ENCODE measurements around the gene MARS2. TPM values are rescaled to one million over a fixed set of nuclear protein-coding genes. Genes with fewer than 3 reads are reported as not detected.

MARS2 gene
- total RNA-seq, 1 donor = 3.3 TPM

- H3K4me2 ChIP-seq (ENCODE audit: insufficient read depth, low read length) = peak overlapping the region; percentile 95
- no peaks in the 10 kb centered on the region for H3K9me3 ChIP-seq (ENCODE audit: low read depth, low read length)
- DNase-seq (ENCODE audit: insufficient read length, low spot score, missing footprints) = no peak
- no peak overlapping the region for H3K27ac ChIP-seq (ENCODE audit: low read depth, low read length)
- peak overlapping the region; percentile 71 for H2AFZ ChIP-seq (ENCODE audit: low read length)
- H4K20me1 ChIP-seq (ENCODE audit: insufficient read depth, low read length) = no peaks in the 10 kb centered on the region
- peak overlapping the region; percentile 31 for H3K4me3 ChIP-seq (ENCODE audit: insufficient read depth, low read length)
- no peaks in the 10 kb centered on the region for H3K79me2 ChIP-seq (ENCODE audit: insufficient read depth, low read length)
- peaks cover 3% of the 10 kb centered on the region for H3K4me1 ChIP-seq (ENCODE audit: insufficient read depth, low read length)
- no peaks in the 10 kb centered on the region for H3K27me3 ChIP-seq (ENCODE audit: insufficient read depth, low read length)
- no peak for TF ChIP-seq CTCF (IDR thresholded peaks at IDR 0.05; ENCODE audit: extremely low read depth, low read depth, low read length)
- H3K36me3 ChIP-seq (ENCODE audit: insufficient read depth, low read length) = no peaks in the 10 kb centered on the region
Observed at GRCh38 chr2:197673606-197674005, 31.6 kb upstream of the MARS2 start.

- Histone ChIP-seq H3K27me3 (ENCODE audit: insufficient read depth, low read length) (no peaks in the 10 kb centered on the region), H3K27ac (ENCODE audit: low read depth, low read length) (no peak overlapping the region), H3K36me3 (ENCODE audit: insufficient read depth, low read length) (no peaks in the 10 kb centered on the region), H2AFZ (ENCODE audit: low read length) (no peak overlapping the region), H3K4me1 (ENCODE audit: insufficient read depth, low read length) (peaks cover 3% of the 10 kb centered on the region), H3K4me2 (ENCODE audit: insufficient read depth, low read length) (peak overlapping the region; percentile 95), H3K4me3 (ENCODE audit: insufficient read depth, low read length) (no peak overlapping the region), H3K9me3 (ENCODE audit: low read depth, low read length) (no peaks in the 10 kb centered on the region), H4K20me1 (ENCODE audit: insufficient read depth, low read length) (no peaks in the 10 kb centered on the region), H3K79me2 (ENCODE audit: insufficient read depth, low read length) (no peaks in the 10 kb centered on the region)
- no peak for DNase-seq (ENCODE audit: insufficient read length, low spot score, missing footprints)
- no peak for TF ChIP-seq CTCF (IDR thresholded peaks at IDR 0.05; ENCODE audit: extremely low read depth, low read depth, low read length)
Observed at GRCh38 chr2:197674060-197674459, 31.1 kb upstream of the MARS2 start.

- H3K79me2 ChIP-seq (ENCODE audit: insufficient read depth, low read length) = no peaks in the 10 kb centered on the region
- peak overlapping the region; percentile 95 for H3K4me2 ChIP-seq (ENCODE audit: insufficient read depth, low read length)
- TF ChIP-seq CTCF (IDR thresholded peaks at IDR 0.05; ENCODE audit: extremely low read depth, low read depth, low read length) = no peak
- DNase-seq (ENCODE audit: insufficient read length, low spot score, missing footprints) = no peak
- H3K4me3 ChIP-seq (ENCODE audit: insufficient read depth, low read length) = peak overlapping the region; percentile 81
- peak overlapping the region; percentile 84 for H3K27ac ChIP-seq (ENCODE audit: low read depth, low read length)
- H3K9me3 ChIP-seq (ENCODE audit: low read depth, low read length) = no peaks in the 10 kb centered on the region
- H3K27me3 ChIP-seq (ENCODE audit: insufficient read depth, low read length) = no peaks in the 10 kb centered on the region
- peak overlapping the region; percentile 96 for H2AFZ ChIP-seq (ENCODE audit: low read length)
- no peaks in the 10 kb centered on the region for H4K20me1 ChIP-seq (ENCODE audit: insufficient read depth, low read length)
- H3K36me3 ChIP-seq (ENCODE audit: insufficient read depth, low read length) = no peaks in the 10 kb centered on the region
- H3K4me1 ChIP-seq (ENCODE audit: insufficient read depth, low read length) = peaks cover 3% of the 10 kb centered on the region
Observed at GRCh38 chr2:197674591-197674990, 30.6 kb upstream of the MARS2 start.

GRCh38 chr2:197675246-197675645, 29.9 kb upstream of the MARS2 start, which contains the start of gene RFTN2:
RFTN2 (minus strand) TSS chr2:197675587; CDS start chr2:197675458, 129 bp downstream.
- Histone ChIP-seq H2AFZ (ENCODE audit: low read length) (peak within 1 kb of the TSS; percentile 96), H3K79me2 (ENCODE audit: insufficient read depth, low read length) (no peaks in the 10 kb centered on the region), H4K20me1 (ENCODE audit: insufficient read depth, low read length) (no peaks in the 10 kb centered on the region), H3K36me3 (ENCODE audit: insufficient read depth, low read length) (no peaks in the 10 kb centered on the region), H3K27ac (ENCODE audit: low read depth, low read length) (peak within 1 kb of the TSS; percentile 84), H3K4me3 (ENCODE audit: insufficient read depth, low read length) (peak within 1 kb of the TSS; percentile 81), H3K4me1 (ENCODE audit: insufficient read depth, low read length) (peaks cover 3% of the 10 kb centered on the region), H3K27me3 (ENCODE audit: insufficient read depth, low read length) (no peaks in the 10 kb centered on the region), H3K4me2 (ENCODE audit: insufficient read depth, low read length) (peak within 1 kb of the TSS; percentile 95), H3K9me3 (ENCODE audit: low read depth, low read length) (no peaks in the 10 kb centered on the region)
- TF ChIP-seq CTCF (IDR thresholded peaks at IDR 0.05; ENCODE audit: extremely low read depth, low read depth, low read length) = no peak
- no peak for DNase-seq (ENCODE audit: insufficient read length, low spot score, missing footprints)

Measured in osteoblast (primary cell).